ENCODE results near the gene F7. TPM values are rescaled to one million over a fixed set of nuclear protein-coding genes. Genes with fewer than 3 reads are reported as not detected.
"Not testable (repeated sequence)": the region's sequence is repeated elsewhere in the genome, so short reads cannot be mapped to it uniquely, and the experiment has no call there.

F7 gene
- total RNA-seq (1 to 10 TPM; 2.4 to 4.9 TPM), polyA plus RNA-seq (ENCODE audit: insufficient read depth, low read depth, low replicate concordance) (2.2 TPM)
- long read RNA-seq, donor 1: 0 reads
- long read RNA-seq, donor 2: 0 reads

DNA sequence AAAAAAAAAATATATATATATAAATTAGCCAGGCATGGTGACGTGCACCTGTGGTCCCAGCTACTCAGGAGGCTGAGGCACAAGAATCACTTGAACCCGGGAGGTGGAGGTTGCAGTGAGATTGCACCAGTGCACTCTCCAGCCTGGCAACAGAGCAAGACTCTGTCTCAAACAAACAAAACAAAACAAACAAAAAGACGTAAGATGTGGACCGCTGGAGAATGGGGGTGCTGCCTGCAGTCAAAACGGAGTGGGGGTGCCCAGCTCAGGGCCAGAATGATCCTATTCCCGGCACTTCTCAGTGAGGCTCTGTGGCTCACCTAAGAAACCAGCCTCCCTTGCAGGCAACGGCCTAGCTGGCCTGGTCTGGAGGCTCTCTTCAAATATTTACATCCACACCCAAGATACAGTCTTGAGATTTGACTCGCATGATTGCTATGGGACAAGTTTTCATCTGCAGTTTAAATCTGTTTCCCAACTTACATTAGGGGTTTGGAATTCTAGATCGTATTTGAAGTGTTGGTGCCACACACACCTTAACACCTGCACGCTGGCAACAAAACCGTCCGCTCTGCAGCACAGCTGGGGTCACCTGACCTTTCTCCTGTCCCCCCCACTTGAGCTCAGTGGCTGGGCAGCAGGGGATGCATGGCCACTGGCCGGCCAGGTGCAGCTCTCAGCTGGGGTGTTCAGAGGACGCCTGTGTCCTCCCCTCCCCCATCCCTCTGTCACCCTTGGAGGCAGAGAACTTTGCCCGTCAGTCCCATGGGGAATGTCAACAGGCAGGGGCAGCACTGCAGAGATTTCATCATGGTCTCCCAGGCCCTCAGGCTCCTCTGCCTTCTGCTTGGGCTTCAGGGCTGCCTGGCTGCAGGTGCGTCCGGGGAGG is at the start of gene F7:
Gene F7, plus strand, starts transcription at position 760 of the 889 bp plus-strand sequence. Its CDS starts 51 bp downstream, at position 811.
- DNase-seq: no peak
- no peak within 1 kb of the TSS for H3K27ac ChIP-seq
- no peaks in the 10 kb centered on the region for H3K4me1 ChIP-seq
- intact Hi-C loops (cut with DNase I; ENCODE audit: low total_unique reads): no loop called here
- WGBS, 2 donors: 76 to 79% methylated on average over 17 of the region's 17 CpGs
- no peaks in the 10 kb centered on the region for H3K27me3 ChIP-seq
- TF ChIP-seq CTCF (IDR thresholded peaks at IDR 0.05) (no peak), POLR2A (IDR thresholded peaks at IDR 0.05) (no peak)
- H3K9me3 ChIP-seq: no peaks in the 10 kb centered on the region
- H3K4me3 ChIP-seq: no peak within 1 kb of the TSS
- no peaks in the 10 kb centered on the region for H3K36me3 ChIP-seq (ENCODE audit: low read depth, missing control alignments)

- H3K4me3 ChIP-seq: no peak overlapping the region
- no peak for DNase-seq
- TF ChIP-seq CTCF (IDR thresholded peaks at IDR 0.05): no peak
- no peak for TF ChIP-seq POLR2A (IDR thresholded peaks at IDR 0.05)
- 91 to 96% methylated on average over 1 of the region's 1 CpG for WGBS, 2 donors
- no peaks in the 10 kb centered on the region for H3K36me3 ChIP-seq (ENCODE audit: low read depth, missing control alignments)
- H3K9me3 ChIP-seq: no peaks in the 10 kb centered on the region
- no peaks in the 10 kb centered on the region for H3K4me1 ChIP-seq
- no peaks in the 10 kb centered on the region for H3K27me3 ChIP-seq
- intact Hi-C loops (cut with DNase I; ENCODE audit: low total_unique reads): no loop called here
- H3K27ac ChIP-seq: no peak overlapping the region
Measured at GRCh38 chr13:113057084-113057483, 48.5 kb upstream of the F7 start.

- H3K9me3 ChIP-seq; H3K27me3 ChIP-seq; H3K36me3 ChIP-seq (ENCODE audit: low read depth, missing control alignments); H3K4me3 ChIP-seq; intact Hi-C loops (cut with DNase I; ENCODE audit: low total_unique reads); H3K4me1 ChIP-seq; DNase-seq; H3K27ac ChIP-seq: not testable (repeated sequence)
- WGBS, 2 donors: 88 to 93% methylated on average over 3 of the region's 3 CpGs
Measured at GRCh38 chr13:113057559-113057958, 48.0 kb upstream of the F7 start.

DNA sequence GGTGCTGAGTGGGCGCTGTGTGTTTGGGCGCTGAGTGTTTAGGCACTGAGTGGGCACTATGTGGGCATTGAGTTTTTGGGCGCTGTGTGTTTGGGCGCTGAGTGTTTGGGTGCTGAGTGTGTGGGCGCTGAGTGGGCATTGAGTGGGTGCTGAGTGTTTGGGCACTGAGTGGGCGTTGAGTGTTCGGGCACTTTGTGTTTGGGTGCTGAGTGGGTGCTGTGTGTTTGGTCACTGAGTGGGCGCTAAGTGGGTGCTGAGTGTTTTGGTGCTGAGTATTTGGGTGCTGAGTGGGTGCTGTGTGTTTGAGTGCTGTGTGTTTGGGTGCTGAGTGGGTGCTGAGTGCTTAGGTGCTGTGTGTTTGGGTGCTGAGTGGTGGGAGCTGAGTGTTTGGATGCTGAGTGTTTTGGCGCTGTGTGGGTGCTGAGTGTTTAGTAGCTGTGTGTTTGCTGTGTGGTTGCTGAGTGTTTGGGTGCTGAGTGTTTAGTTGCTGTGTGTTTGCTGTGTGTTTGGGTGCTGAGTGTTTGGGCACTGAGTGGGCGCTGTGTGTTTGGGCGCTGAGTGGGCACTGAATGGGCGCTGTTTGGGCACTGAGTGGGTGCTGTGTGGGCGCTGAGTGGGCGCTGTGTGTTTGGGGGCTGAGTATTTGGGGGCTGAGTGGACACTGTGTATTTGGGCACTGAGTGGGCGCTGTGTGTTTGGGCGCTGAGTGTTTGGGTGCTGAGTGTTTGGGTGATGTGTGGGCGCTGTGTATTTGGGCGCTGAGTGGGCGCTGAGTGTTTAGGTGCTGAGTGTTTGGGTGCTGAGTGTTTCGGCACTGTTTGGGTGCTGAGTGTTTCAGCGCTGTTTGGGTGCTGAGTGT is 47.2 kb upstream of the F7 start:
- intact Hi-C loops (cut with DNase I; ENCODE audit: low total_unique reads): no loop called here
- 91% methylated on average over 18 to 21 of the region's 21 CpGs for WGBS, 2 donors
- no peak overlapping the region for H3K4me3 ChIP-seq
- TF ChIP-seq CTCF (IDR thresholded peaks at IDR 0.05) (no peak), POLR2A (IDR thresholded peaks at IDR 0.05) (no peak)
- no peaks in the 10 kb centered on the region for H3K4me1 ChIP-seq
- no peak overlapping the region for H3K27ac ChIP-seq
- no peaks in the 10 kb centered on the region for H3K9me3 ChIP-seq
- H3K27me3 ChIP-seq: no peaks in the 10 kb centered on the region
- H3K36me3 ChIP-seq (ENCODE audit: low read depth, missing control alignments): no peaks in the 10 kb centered on the region
- DNase-seq: no peak
